Measurements from ENCODE around the gene MGST1.
"Not testable (repeated sequence)": the region's sequence is repeated elsewhere in the genome, so short reads cannot be mapped to it uniquely, and the experiment has no call there.

MGST1 gene

GRCh38 chr12:16370096-16370495, 22.7 kb downstream of the MGST1 start:
- Histone ChIP-seq H4K20me1 (ENCODE audit: insufficient read depth) (no peaks in the 10 kb centered on the region), H3K36me3 (ENCODE audit: insufficient read depth) (no peaks in the 10 kb centered on the region), H3K27ac (no peak overlapping the region), H3K4me2 (no peak overlapping the region), H3K4me1 (ENCODE audit: low read depth, poor library complexity, severe bottlenecking) (no peaks in the 10 kb centered on the region), H3K79me2 (ENCODE audit: insufficient read depth, low read depth) (no peaks in the 10 kb centered on the region), H2AFZ (ENCODE audit: low read depth) (no peak overlapping the region), H3K4me3 (IDR thresholded peaks at IDR 0.05; ENCODE audit: insufficient read depth, low read depth, low read length) (no peak overlapping the region), H3K27me3 (ENCODE audit: insufficient read depth, low read depth) (no peaks in the 10 kb centered on the region), H3K9ac (no peak overlapping the region)
- TF ChIP-seq, protein P1, sequence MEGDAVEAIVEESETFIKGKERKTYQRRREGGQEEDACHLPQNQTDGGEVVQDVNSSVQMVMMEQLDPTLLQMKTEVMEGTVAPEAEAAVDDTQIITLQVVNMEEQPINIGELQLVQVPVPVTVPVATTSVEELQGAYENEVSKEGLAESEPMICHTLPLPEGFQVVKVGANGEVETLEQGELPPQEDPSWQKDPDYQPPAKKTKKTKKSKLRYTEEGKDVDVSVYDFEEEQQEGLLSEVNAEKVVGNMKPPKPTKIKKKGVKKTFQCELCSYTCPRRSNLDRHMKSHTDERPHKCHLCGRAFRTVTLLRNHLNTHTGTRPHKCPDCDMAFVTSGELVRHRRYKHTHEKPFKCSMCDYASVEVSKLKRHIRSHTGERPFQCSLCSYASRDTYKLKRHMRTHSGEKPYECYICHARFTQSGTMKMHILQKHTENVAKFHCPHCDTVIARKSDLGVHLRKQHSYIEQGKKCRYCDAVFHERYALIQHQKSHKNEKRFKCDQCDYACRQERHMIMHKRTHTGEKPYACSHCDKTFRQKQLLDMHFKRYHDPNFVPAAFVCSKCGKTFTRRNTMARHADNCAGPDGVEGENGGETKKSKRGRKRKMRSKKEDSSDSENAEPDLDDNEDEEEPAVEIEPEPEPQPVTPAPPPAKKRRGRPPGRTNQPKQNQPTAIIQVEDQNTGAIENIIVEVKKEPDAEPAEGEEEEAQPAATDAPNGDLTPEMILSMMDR (conservative IDR thresholded peaks at IDR 0.05; ENCODE audit: low read depth, low read length) = no peak

GRCh38 chr12:16382652-16383312, 35.3 kb downstream of the MGST1 start:
- H3K27me3 ChIP-seq (ENCODE audit: insufficient read depth, low read depth); H2AFZ ChIP-seq (ENCODE audit: low read depth); H3K27ac ChIP-seq; H3K4me2 ChIP-seq; H3K79me2 ChIP-seq (ENCODE audit: insufficient read depth, low read depth); H4K20me1 ChIP-seq (ENCODE audit: insufficient read depth); H3K36me3 ChIP-seq (ENCODE audit: insufficient read depth); H3K4me1 ChIP-seq (ENCODE audit: low read depth, poor library complexity, severe bottlenecking); H3K4me3 ChIP-seq (IDR thresholded peaks at IDR 0.05; ENCODE audit: insufficient read depth, low read depth, low read length); H3K9ac ChIP-seq: not testable (repeated sequence)

- Histone ChIP-seq H4K20me1 (ENCODE audit: insufficient read depth) (no peaks in the 10 kb centered on the region), H3K27me3 (ENCODE audit: insufficient read depth, low read depth) (no peaks in the 10 kb centered on the region), H3K27ac (no peak overlapping the region), H2AFZ (ENCODE audit: low read depth) (no peak overlapping the region), H3K4me3 (IDR thresholded peaks at IDR 0.05; ENCODE audit: insufficient read depth, low read depth, low read length) (no peak overlapping the region), H3K9ac (no peak overlapping the region), H3K4me1 (ENCODE audit: low read depth, poor library complexity, severe bottlenecking) (no peaks in the 10 kb centered on the region), H3K4me2 (no peak overlapping the region), H3K79me2 (ENCODE audit: insufficient read depth, low read depth) (no peaks in the 10 kb centered on the region), H3K36me3 (ENCODE audit: insufficient read depth) (no peaks in the 10 kb centered on the region)
- TF ChIP-seq, protein P1 (conservative IDR thresholded peaks at IDR 0.05; ENCODE audit: low read depth, low read length) = no peak
Observed at GRCh38 chr12:16384732-16385131, 37.3 kb downstream of the MGST1 start.

DNA sequence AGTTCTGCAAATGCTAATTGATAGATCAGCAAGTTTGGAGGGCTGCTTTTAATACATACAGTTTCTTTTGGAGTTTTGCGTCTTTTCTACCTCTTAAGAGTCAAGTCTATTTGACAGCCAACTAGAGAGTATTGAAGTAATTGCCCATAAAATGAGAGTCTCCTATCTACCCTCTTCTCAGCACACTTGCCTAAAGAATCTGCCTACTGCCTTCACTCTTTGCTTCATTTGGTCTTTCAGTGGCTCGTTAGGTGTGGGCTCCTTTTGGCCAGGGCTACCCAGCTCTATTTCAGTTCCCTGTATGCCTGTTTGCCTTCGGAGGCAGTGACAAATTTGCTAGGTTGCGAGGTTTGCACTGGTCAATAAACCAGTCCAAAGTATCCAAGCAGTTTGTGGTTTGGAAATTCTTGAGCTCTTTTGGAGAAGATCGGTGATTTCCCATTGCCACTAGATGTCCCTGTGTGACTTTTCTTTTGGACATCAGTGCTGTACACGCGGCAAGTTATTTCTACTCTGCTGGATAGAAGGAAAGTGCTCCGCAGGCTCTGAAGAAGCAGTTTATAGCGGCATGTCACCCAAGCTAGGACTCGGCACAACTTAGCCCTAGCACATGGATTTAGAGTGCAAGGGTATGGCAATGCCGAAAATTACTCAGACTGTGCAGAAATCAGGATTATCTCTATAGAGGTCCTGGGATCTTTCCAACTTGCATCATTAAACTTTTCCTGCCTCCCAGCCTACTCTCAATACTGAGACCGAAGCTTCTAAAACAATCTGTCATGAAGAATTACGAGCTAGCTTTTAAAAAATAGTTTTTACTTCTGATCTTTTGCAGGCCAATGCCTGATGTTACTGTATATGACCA, 38.6 kb downstream of the MGST1 start:
- Histone ChIP-seq H3K27me3 (ENCODE audit: insufficient read depth, low read depth) (no peaks in the 10 kb centered on the region), H4K20me1 (ENCODE audit: insufficient read depth) (no peaks in the 10 kb centered on the region), H3K9ac (no peak overlapping the region), H3K4me2 (no peak overlapping the region), H3K27ac (no peak overlapping the region), H3K4me3 (IDR thresholded peaks at IDR 0.05; ENCODE audit: insufficient read depth, low read depth, low read length) (no peak overlapping the region), H2AFZ (ENCODE audit: low read depth) (no peak overlapping the region), H3K79me2 (ENCODE audit: insufficient read depth, low read depth) (no peaks in the 10 kb centered on the region), H3K36me3 (ENCODE audit: insufficient read depth) (no peaks in the 10 kb centered on the region), H3K4me1 (ENCODE audit: low read depth, poor library complexity, severe bottlenecking) (no peaks in the 10 kb centered on the region)
- TF ChIP-seq, protein P1 (conservative IDR thresholded peaks at IDR 0.05; ENCODE audit: low read depth, low read length) = 0 out of 2 replicates have a peak, but pooled peaks have one; percentile 14

DNA sequence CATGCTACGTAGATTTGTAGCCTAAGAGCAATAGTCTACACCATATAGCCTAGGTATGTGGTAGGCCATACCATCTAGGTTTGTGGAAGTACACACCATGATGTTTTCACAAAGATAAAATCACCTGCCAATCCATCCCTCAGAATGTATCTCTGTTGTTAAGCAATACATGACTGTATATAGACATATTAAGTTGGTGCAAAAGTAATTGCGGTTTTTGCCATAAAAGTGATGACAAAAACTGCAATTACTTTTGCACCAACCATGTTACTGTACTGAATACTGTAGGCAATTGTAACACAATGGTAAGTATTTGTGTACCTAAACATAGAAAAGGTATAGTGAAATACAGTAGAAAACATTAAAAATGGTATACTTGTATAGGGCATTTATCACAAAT, 40.5 kb downstream of the MGST1 start:
- H3K27me3 ChIP-seq (ENCODE audit: insufficient read depth, low read depth) = no peaks in the 10 kb centered on the region
- H3K4me2 ChIP-seq = no peak overlapping the region
- H3K4me3 ChIP-seq (IDR thresholded peaks at IDR 0.05; ENCODE audit: insufficient read depth, low read depth, low read length) = no peak overlapping the region
- TF ChIP-seq, protein P1 (conservative IDR thresholded peaks at IDR 0.05; ENCODE audit: low read depth, low read length) = no peak
- H3K36me3 ChIP-seq (ENCODE audit: insufficient read depth) = no peaks in the 10 kb centered on the region
- no peak overlapping the region for H3K27ac ChIP-seq
- H3K4me1 ChIP-seq (ENCODE audit: low read depth, poor library complexity, severe bottlenecking) = no peaks in the 10 kb centered on the region
- H3K79me2 ChIP-seq (ENCODE audit: insufficient read depth, low read depth) = no peaks in the 10 kb centered on the region
- H3K9ac ChIP-seq = no peak overlapping the region
- no peaks in the 10 kb centered on the region for H4K20me1 ChIP-seq (ENCODE audit: insufficient read depth)
- no peak overlapping the region for H2AFZ ChIP-seq (ENCODE audit: low read depth)

Measured in KMS-11 (cell line).